ENCODE data around the gene KCTD3. TPM values are rescaled to one million over a fixed set of nuclear protein-coding genes. Genes with fewer than 3 reads are reported as not detected.

Gene KCTD3
- total RNA-seq, 1 experiment from 2014 or later: 65.6 TPM

- no peaks in the 10 kb centered on the region for H3K4me1 ChIP-seq
- no peak overlapping the region for H3K4me3 ChIP-seq
- H3K36me3 ChIP-seq: no peaks in the 10 kb centered on the region
- DNase-seq: no peak
- H3K27me3 ChIP-seq: no peaks in the 10 kb centered on the region
- H3K9me3 ChIP-seq (replicated peaks): no peaks in the 10 kb centered on the region
- H3K27ac ChIP-seq: no peak overlapping the region
Measured at GRCh38 chr1:215645182-215645581, 78.1 kb downstream of the KCTD3 start.

- no peaks in the 10 kb centered on the region for H3K27me3 ChIP-seq
- H3K9me3 ChIP-seq (replicated peaks): no peaks in the 10 kb centered on the region
- no peak for DNase-seq
Measured at GRCh38 chr1:215645861-215646260, 78.8 kb downstream of the KCTD3 start.

GRCh38 chr1:215647738-215648137 lies 80.6 kb downstream of the KCTD3 start:
- Histone ChIP-seq H3K27me3 (no peaks in the 10 kb centered on the region), H3K27ac (no peak overlapping the region), H3K9me3 (replicated peaks) (no peaks in the 10 kb centered on the region), H3K4me1 (no peaks in the 10 kb centered on the region), H3K36me3 (no peaks in the 10 kb centered on the region), H3K4me3 (no peak overlapping the region)
- no peak for DNase-seq

More at GRCh38 chr1:215645861-215646260, 78.8 kb downstream of the KCTD3 start:
- Histone ChIP-seq H3K4me1 (no peaks in the 10 kb centered on the region), H3K36me3 (no peaks in the 10 kb centered on the region), H3K27ac (no peak overlapping the region), H3K4me3 (no peak overlapping the region)

- Histone ChIP-seq H3K9me3 (replicated peaks) (no peaks in the 10 kb centered on the region), H3K4me1 (no peaks in the 10 kb centered on the region), H3K27me3 (no peaks in the 10 kb centered on the region), H3K4me3 (no peak overlapping the region), H3K27ac (no peak overlapping the region), H3K36me3 (no peaks in the 10 kb centered on the region)
- no peak for DNase-seq
Measured at GRCh38 chr1:215648957-215649356, 81.9 kb downstream of the KCTD3 start.

- H3K27me3 ChIP-seq: no peaks in the 10 kb centered on the region
- DNase-seq: no peak
- H3K36me3 ChIP-seq: no peaks in the 10 kb centered on the region
- H3K27ac ChIP-seq: no peak overlapping the region
- no peaks in the 10 kb centered on the region for H3K4me1 ChIP-seq
- no peak overlapping the region for H3K4me3 ChIP-seq
- H3K9me3 ChIP-seq (replicated peaks): no peaks in the 10 kb centered on the region
Measured at GRCh38 chr1:215650446-215651149, 83.5 kb downstream of the KCTD3 start.

- Histone ChIP-seq H3K36me3 (no peaks in the 10 kb centered on the region), H3K27me3 (no peaks in the 10 kb centered on the region), H3K4me1 (no peaks in the 10 kb centered on the region), H3K4me3 (no peak overlapping the region), H3K27ac (no peak overlapping the region), H3K9me3 (replicated peaks) (no peaks in the 10 kb centered on the region)
- DNase-seq: no peak
Measured at GRCh38 chr1:215651867-215652266, 84.8 kb downstream of the KCTD3 start.

GRCh38 chr1:215652371-215652770 lies 85.3 kb downstream of the KCTD3 start:
- no peak overlapping the region for H3K27ac ChIP-seq
- no peaks in the 10 kb centered on the region for H3K36me3 ChIP-seq

GRCh38 chr1:215657047-215657446 lies 89.9 kb downstream of the KCTD3 start:
- no peak for DNase-seq
- H3K4me3 ChIP-seq: no peak overlapping the region
- H3K27ac ChIP-seq: no peak overlapping the region
- H3K36me3 ChIP-seq: no peaks in the 10 kb centered on the region
- no peaks in the 10 kb centered on the region for H3K27me3 ChIP-seq
- H3K4me1 ChIP-seq: no peaks in the 10 kb centered on the region
- H3K9me3 ChIP-seq (replicated peaks): no peaks in the 10 kb centered on the region

More at GRCh38 chr1:215652371-215652770, 85.3 kb downstream of the KCTD3 start:
- Histone ChIP-seq H3K4me1 (no peaks in the 10 kb centered on the region), H3K4me3 (no peak overlapping the region), H3K9me3 (replicated peaks) (no peaks in the 10 kb centered on the region), H3K27me3 (no peaks in the 10 kb centered on the region)
- DNase-seq: no peak

- no peak for DNase-seq
- Histone ChIP-seq H3K4me3 (no peak overlapping the region), H3K27me3 (0 out of 2 replicates have a peak, but pooled peaks cover under 1% of the 10 kb centered on the region), H3K27ac (no peak overlapping the region), H3K4me1 (no peaks in the 10 kb centered on the region), H3K36me3 (no peaks in the 10 kb centered on the region), H3K9me3 (replicated peaks) (no peaks in the 10 kb centered on the region)
Measured at GRCh38 chr1:215660259-215660658, 93.2 kb downstream of the KCTD3 start.

GRCh38 chr1:215661033-215661432 lies 93.9 kb downstream of the KCTD3 start:
- Histone ChIP-seq H3K4me3 (no peak overlapping the region), H3K27ac (no peak overlapping the region), H3K36me3 (no peaks in the 10 kb centered on the region), H3K4me1 (no peaks in the 10 kb centered on the region), H3K9me3 (replicated peaks) (no peaks in the 10 kb centered on the region), H3K27me3 (peaks cover 4% of the 10 kb centered on the region; the same call in 1 of the 2 replicates)
- no peak for DNase-seq

- H3K36me3 ChIP-seq: no peaks in the 10 kb centered on the region
- peaks cover 5% of the 10 kb centered on the region; the same call in 1 of the 2 replicates for H3K4me1 ChIP-seq
- H3K27me3 ChIP-seq: peaks cover 8% of the 10 kb centered on the region; the same call in 1 of the 2 replicates
- H3K4me3 ChIP-seq: no peak overlapping the region
- DNase-seq: no peak
- no peaks in the 10 kb centered on the region for H3K9me3 ChIP-seq (replicated peaks)
- H3K27ac ChIP-seq: no peak overlapping the region
Measured at GRCh38 chr1:215665215-215665614, 98.1 kb downstream of the KCTD3 start.

GRCh38 chr1:215667761-215668160 lies 100.7 kb downstream of the KCTD3 start:
- no peak overlapping the region for H3K4me3 ChIP-seq
- no peak overlapping the region for H3K27ac ChIP-seq
- H3K36me3 ChIP-seq: no peaks in the 10 kb centered on the region
- no peaks in the 10 kb centered on the region for H3K9me3 ChIP-seq (replicated peaks)
- peaks cover 8% of the 10 kb centered on the region; the same call in 1 of the 2 replicates for H3K27me3 ChIP-seq
- peaks cover 5% of the 10 kb centered on the region; the same call in 1 of the 2 replicates for H3K4me1 ChIP-seq
- no peak for DNase-seq

- H3K36me3 ChIP-seq: no peaks in the 10 kb centered on the region
- H3K9me3 ChIP-seq (replicated peaks): no peaks in the 10 kb centered on the region
- peaks cover 8% of the 10 kb centered on the region; the same call in 1 of the 2 replicates for H3K27me3 ChIP-seq
- no peak overlapping the region for H3K27ac ChIP-seq
- H3K4me1 ChIP-seq: peaks cover 5% of the 10 kb centered on the region; the same call in 1 of the 2 replicates
- DNase-seq: no peak
- no peak overlapping the region for H3K4me3 ChIP-seq
Measured at GRCh38 chr1:215669806-215670491, 102.8 kb downstream of the KCTD3 start.
